HFF-Myc (cell line): ENCODE results near the gene CDK18.

ENCODE experiments used
- DNase-seq: peaks from one replicate; pipeline ENCODE4 v3.0.0-alpha.2; 2011; ENCODE audit warnings: low read depth; ENCODE audit errors: extremely low read depth
- H3K4me3 ChIP-seq: replicated peaks from 2 replicates; pipeline ENCODE4 v1.5.1; 2011; ENCODE audit warnings: low read depth, mild to moderate bottlenecking, control low read depth, low read length
- TF ChIP-seq, protein P1 (sequence below): IDR thresholded peaks from 2 replicates; pipeline ENCODE4 v1.5.1; 2012; ENCODE audit warnings: mild to moderate bottlenecking, low read depth, low read length, control low read depth; ENCODE audit errors: missing control alignments

CDK18 gene

DNA sequence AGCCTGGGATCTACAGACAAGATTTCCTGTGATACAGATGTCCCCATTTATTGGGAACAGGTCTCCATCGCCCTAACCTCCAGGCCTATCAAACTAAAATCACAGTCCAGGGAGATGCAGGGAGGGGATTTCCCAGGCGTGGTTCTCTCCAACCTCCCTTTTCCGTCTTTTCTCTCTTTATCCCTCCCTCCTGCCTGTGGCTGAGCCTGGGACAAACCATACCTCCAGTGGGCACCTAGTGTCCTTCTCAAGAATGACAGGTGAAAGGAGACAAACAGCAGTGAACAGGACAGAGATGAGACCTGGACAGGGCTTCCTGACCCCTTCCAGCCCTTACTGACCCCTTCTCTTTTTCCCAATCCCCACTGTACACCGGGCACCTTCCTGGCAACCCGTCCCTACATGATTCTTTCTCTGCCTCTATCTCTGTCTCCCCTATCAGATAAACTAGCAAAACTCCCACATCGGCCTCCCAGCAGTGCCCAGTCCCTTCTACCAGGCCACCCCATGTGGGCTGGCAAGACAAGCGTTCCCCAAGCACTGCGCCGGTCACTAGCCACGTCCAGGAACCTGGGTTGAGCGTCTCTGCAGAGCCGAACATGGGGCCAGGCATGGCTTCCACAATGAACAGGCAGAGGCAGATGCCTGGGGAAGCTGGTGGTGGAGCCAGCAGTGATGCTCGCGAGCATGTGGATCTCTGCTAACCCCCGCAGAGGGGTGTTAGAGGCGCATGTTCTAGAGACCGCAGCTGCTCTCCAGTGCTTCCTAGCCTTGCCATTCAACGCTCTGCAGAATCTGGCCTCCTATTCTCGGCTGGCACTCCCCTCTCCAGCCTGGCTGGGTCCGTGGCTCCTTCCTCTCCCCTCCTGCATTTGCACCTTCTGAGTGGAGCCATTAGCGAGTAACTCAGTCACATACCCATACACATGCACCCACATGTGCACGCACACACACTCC is 72.6 kb downstream of the CDK18 start:
- DNase-seq: no peak
- TF ChIP-seq, protein P1, sequence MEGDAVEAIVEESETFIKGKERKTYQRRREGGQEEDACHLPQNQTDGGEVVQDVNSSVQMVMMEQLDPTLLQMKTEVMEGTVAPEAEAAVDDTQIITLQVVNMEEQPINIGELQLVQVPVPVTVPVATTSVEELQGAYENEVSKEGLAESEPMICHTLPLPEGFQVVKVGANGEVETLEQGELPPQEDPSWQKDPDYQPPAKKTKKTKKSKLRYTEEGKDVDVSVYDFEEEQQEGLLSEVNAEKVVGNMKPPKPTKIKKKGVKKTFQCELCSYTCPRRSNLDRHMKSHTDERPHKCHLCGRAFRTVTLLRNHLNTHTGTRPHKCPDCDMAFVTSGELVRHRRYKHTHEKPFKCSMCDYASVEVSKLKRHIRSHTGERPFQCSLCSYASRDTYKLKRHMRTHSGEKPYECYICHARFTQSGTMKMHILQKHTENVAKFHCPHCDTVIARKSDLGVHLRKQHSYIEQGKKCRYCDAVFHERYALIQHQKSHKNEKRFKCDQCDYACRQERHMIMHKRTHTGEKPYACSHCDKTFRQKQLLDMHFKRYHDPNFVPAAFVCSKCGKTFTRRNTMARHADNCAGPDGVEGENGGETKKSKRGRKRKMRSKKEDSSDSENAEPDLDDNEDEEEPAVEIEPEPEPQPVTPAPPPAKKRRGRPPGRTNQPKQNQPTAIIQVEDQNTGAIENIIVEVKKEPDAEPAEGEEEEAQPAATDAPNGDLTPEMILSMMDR: no peak
- H3K4me3 ChIP-seq: no peak overlapping the region

DNA sequence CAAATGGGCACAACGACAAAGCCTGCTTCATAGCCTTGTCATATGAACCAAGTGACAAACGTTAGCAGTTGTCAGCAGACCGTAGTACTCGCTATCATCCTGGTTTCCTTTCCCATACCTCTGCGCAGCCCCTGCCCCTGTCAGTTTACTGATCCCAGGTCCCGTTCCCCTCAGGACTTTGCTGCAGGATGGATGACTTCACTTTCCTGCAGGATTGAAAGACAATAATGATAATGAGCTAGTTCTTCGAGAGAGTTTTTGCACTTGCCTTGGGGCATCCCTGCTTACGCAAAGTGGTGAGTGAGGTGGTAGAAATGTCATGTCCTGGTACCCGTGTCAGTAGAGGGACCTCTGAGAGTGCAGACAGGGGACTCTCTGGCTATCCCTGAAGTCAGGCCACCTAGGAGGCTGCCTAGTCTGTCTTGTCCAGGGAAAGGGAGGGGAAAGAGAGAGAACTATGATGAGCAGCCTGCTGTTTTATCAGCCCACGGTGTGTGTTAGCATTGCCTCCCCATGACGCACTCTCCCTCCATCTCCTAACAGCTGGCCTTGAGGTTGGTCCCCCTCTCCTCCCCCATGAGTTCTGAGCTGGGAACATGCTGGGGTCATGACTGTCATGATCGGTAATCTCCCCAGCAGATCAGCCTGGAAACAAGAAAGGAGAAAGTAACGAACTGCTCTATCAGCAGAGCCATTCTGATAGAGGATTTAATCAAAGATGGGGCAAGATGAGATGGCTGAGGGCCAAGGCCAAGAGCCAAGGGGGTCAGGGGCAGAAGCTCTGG is 73.6 kb downstream of the CDK18 start:
- no peak for DNase-seq
- no peak overlapping the region for H3K4me3 ChIP-seq
- TF ChIP-seq, protein P1: no peak

GRCh38 chr1:205578780-205579571 is 74.5 kb downstream of the CDK18 start:
- TF ChIP-seq, protein P1: no peak
- H3K4me3 ChIP-seq: no peak overlapping the region
- no peak for DNase-seq

GRCh38 chr1:205579711-205580110 is 75.2 kb downstream of the CDK18 start:
- no peak overlapping the region for H3K4me3 ChIP-seq
- no peak for DNase-seq
- TF ChIP-seq, protein P1: no peak

- H3K4me3 ChIP-seq: no peak overlapping the region
- TF ChIP-seq, protein P1: no peak
- no peak for DNase-seq
Observed at GRCh38 chr1:205580140-205580922, 75.9 kb downstream of the CDK18 start.

DNA sequence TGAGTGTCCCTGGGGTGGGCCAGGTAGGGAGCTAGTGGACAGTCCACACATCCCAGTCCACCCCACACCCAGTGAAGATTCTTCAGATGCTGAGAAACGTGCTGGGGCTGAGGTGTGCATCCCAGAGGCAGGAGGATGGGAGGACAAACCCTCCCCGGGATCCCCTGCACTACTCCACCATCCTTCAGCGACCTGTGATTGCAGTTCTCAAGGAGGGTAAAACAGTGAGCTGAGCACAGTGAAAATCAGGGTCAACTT is 76.4 kb downstream of the CDK18 start:
- DNase-seq: no peak
- TF ChIP-seq, protein P1: no peak
- H3K4me3 ChIP-seq: no peak overlapping the region
